ENCODE data around the gene MCOLN2.

The MCOLN2 gene

DNA sequence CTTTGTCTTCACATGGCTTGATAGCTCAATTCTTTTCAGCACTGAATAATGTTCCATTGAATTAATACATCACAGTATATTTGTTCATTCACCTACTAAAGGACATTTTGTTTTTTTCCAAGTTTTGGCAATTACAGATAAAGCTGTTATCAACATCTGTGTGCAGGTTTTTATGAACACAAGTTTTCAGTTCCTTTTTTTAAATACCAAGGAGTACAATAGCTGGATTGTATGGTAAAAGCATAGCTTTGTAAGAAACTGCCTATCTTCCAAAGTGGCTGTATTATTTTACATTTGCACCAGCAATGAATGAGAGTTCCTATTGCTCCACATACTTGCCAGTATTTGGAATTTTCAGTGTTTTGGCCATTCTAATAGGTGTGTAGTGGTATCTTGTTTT lies 4.8 kb upstream of the MCOLN2 start:
- TF ChIP-seq, protein P1, sequence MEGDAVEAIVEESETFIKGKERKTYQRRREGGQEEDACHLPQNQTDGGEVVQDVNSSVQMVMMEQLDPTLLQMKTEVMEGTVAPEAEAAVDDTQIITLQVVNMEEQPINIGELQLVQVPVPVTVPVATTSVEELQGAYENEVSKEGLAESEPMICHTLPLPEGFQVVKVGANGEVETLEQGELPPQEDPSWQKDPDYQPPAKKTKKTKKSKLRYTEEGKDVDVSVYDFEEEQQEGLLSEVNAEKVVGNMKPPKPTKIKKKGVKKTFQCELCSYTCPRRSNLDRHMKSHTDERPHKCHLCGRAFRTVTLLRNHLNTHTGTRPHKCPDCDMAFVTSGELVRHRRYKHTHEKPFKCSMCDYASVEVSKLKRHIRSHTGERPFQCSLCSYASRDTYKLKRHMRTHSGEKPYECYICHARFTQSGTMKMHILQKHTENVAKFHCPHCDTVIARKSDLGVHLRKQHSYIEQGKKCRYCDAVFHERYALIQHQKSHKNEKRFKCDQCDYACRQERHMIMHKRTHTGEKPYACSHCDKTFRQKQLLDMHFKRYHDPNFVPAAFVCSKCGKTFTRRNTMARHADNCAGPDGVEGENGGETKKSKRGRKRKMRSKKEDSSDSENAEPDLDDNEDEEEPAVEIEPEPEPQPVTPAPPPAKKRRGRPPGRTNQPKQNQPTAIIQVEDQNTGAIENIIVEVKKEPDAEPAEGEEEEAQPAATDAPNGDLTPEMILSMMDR (IDR thresholded peaks at IDR 0.05; ENCODE audit: low read depth, low read length) = no peak
- H3K4me1 ChIP-seq = no peaks in the 10 kb centered on the region
- no peaks in the 10 kb centered on the region for H3K9me3 ChIP-seq
- H3K27me3 ChIP-seq = peaks cover 36% of the 10 kb centered on the region
- DNase-seq = no peak
- H3K4me3 ChIP-seq (ENCODE audit: low read depth, low read length) = no peak overlapping the region
- no peaks in the 10 kb centered on the region for H3K36me3 ChIP-seq

DNA sequence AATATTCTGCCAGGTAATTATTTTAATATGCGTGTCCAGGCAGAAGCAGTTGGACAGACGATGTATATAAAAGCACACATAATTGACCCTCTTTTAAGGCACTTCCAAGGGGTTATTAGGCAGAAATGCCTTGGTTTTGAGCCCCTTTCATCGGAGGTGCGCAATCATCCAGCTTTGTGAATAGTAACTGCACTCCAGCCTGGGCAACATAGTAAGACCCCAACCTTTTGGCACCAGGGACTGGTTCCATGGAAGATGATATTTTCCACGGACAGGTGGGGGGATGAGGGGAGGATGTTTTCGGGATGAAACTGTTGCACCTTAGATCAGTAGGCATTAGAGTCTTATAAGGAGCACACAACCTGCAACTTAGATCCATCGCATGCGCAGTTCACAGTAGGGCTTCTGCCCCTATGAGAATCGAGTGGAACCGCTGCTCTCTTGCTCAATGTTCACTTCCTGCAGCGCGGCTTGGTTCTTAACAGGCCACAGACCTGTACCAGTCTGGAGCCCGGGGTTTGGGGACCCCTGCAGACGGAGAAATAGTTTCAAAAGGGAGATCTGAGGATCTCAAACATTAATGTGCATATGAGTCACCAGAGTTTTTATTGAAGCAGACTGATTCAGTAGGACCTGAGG lies 1.8 kb upstream of the MCOLN2 start:
- TF ChIP-seq, protein P1 (IDR thresholded peaks at IDR 0.05; ENCODE audit: low read depth, low read length) = no peak
- H3K4me1 ChIP-seq = no peaks in the 10 kb centered on the region
- H3K9me3 ChIP-seq = no peaks in the 10 kb centered on the region
- H3K27me3 ChIP-seq = peaks cover 42% of the 10 kb centered on the region
- H3K36me3 ChIP-seq = no peaks in the 10 kb centered on the region
- DNase-seq = no peak
- H3K4me3 ChIP-seq (ENCODE audit: low read depth, low read length) = no peak overlapping the region

DNA sequence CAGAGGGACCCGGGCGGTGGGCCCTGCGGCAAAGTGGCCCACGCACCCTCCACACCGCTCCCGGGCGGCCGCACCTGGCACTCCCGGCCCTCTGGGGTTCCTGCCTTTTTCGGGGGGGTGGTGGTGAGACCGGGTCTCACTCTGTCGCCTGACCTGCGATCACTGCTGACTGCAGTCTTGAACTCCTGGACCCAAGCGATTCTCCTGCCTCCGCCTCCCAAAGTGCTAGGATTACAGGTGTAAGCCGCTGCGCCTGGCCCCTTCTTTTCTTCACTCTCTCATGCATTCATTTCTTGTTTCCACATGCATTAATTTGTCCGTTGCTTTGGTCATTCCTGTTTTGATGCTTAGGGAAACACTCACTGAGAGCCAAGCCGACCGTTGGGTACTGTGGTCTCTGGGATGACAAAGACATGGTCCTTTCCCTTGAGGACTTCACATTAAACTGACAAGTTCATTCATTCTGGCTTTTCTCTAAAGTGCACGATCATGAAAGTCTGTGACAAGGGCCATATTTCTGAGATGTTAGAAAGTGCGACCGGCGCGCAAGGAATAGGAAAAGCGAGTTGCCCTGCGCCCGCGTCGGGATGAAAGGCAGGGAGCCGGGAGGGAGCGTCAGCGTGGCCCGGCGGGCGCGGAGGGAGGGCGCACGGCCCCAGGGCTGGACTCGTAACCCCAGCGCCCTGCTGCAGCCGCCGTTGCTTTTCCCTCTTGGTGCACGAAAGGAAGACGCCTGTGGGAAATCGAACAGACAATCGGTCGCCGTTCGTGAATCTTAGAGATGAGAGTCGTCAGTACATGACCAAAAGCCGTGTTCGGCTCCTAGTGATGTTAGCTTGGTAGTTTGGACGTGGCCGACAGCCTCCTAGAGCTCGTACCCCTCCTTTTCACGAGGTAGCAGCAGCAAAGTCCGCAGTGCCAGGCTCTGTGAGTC lies 1.0 kb upstream of the MCOLN2 start:
- TF ChIP-seq, protein P1 (IDR thresholded peaks at IDR 0.05; ENCODE audit: low read depth, low read length) = no peak
- no peak overlapping the region for H3K4me3 ChIP-seq (ENCODE audit: low read depth, low read length)
- H3K27me3 ChIP-seq = peaks cover 42% of the 10 kb centered on the region
- no peaks in the 10 kb centered on the region for H3K4me1 ChIP-seq
- peak; percentile 4 for DNase-seq
- H3K36me3 ChIP-seq = no peaks in the 10 kb centered on the region
- H3K9me3 ChIP-seq = no peaks in the 10 kb centered on the region

DNA sequence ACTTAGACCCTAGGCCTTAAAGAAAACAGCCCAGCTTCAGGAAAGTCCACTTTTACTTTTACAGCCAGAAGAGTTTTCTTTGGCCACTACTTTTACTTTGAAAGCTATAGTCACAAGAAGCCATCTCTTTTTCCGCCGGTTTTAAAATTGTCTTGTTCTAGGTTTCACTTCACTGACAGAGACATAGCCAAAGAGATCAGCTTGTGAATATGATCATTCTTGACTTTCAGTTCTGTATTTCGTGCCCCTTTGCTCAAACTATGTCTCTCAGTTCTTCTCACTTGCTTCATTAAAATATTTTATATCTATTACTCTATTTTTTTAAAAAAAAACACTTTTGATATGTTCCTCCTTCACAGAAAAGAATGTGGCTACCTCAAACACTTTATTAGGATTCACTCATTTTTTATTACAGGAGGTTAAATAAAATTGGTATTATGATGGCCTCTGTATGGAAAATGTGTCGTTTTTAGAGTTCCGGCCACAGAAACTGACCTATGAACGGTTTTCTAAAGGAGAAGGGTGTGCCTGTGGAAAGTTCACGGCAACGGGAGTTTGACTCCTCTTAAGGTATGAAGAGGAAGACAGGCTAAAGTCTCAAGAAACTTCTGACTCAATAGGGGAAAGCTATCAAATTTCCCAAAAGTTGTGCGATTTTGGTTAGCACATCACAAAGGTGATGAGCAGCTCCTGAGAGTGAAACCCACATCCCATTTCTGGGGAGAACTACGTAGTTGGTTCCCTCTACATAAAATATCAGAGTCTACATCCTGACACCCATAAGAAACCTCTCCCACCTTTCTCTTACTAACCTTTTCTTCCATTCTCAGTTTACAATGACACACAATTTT lies 1.2 kb downstream of the MCOLN2 start:
- TF ChIP-seq, protein P1 (IDR thresholded peaks at IDR 0.05; ENCODE audit: low read depth, low read length) = no peak
- DNase-seq = no peak

DNA sequence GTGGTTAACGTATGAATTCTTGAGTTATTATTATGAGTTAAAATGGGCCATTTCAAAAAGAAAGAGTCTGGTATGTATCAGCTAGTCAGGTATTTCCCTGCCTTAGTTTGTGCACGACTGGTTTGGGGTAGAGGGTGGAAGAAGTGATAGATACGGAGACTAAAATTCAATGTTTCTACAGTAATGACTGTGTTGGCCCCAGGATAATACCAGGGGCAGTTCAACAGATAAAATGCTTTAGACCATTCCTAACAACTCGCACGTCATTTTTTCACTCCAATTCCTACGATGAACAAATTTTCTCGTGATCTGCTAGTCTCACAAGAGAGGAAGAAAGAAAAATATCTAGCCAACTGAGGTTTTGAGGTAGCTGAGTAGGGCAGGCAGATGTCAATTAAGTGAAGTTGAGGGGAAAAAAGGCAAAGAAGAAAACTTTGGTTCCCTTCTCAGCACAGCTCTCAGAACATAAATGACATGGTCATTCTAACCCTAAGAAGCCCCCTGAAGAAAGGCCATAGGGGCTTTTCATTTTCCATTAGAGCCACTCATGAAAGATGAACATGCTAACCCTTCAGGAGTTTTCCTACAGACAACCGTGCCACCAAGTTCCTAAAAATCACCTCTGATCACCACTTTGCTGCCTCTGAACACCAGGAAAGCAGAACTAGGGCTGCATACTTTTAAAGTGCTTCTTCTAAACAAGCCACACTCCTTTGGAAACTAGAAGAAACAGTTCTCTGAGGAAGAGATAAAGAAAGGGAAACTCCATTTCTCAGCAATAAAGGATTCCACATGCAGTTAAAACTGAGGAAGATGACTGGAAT lies 5.6 kb downstream of the MCOLN2 start:
- no peaks in the 10 kb centered on the region for H3K9me3 ChIP-seq
- no peaks in the 10 kb centered on the region for H3K4me1 ChIP-seq
- no peak overlapping the region for H3K4me3 ChIP-seq (ENCODE audit: low read depth, low read length)
- peaks cover 3% of the 10 kb centered on the region; the same call in 1 of the 2 replicates for H3K27me3 ChIP-seq
- DNase-seq = no peak
- TF ChIP-seq, protein P1 (IDR thresholded peaks at IDR 0.05; ENCODE audit: low read depth, low read length) = no peak
- no peaks in the 10 kb centered on the region for H3K36me3 ChIP-seq

More for the DNA sequence above, 1.2 kb downstream of the MCOLN2 start:
- Histone ChIP-seq H3K4me3 (ENCODE audit: low read depth, low read length) (no peak overlapping the region), H3K9me3 (no peaks in the 10 kb centered on the region), H3K27me3 (peaks cover 36% of the 10 kb centered on the region), H3K4me1 (no peaks in the 10 kb centered on the region), H3K36me3 (no peaks in the 10 kb centered on the region)

Measured in BE2C (cell line).